SK-N-MC (cell line): ENCODE data around the gene DENND1B.

ENCODE experiments used
- EZH2 ChIP-seq: fragments of 200-600 bp; sonication (generic); IDR thresholded peaks from one replicate; pipeline ENCODE4 v1.6.1; 2017; ENCODE audit warnings: antibody characterized with exemption
- FOXP2 ChIP-seq: optimal IDR thresholded peaks from 2 replicates; pipeline ENCODE3; 2011; ENCODE audit warnings: mild to moderate bottlenecking, moderate library complexity; ENCODE audit not compliant: insufficient read depth; ENCODE audit errors: extremely low read length, control extremely low read depth
- POLR2AphosphoS5 ChIP-seq: IDR thresholded peaks from 2 replicates; pipeline ENCODE4 v1.6.1; 2012; ENCODE audit warnings: mild to moderate bottlenecking, low read depth, low read length, borderline replicate concordance

DNA sequence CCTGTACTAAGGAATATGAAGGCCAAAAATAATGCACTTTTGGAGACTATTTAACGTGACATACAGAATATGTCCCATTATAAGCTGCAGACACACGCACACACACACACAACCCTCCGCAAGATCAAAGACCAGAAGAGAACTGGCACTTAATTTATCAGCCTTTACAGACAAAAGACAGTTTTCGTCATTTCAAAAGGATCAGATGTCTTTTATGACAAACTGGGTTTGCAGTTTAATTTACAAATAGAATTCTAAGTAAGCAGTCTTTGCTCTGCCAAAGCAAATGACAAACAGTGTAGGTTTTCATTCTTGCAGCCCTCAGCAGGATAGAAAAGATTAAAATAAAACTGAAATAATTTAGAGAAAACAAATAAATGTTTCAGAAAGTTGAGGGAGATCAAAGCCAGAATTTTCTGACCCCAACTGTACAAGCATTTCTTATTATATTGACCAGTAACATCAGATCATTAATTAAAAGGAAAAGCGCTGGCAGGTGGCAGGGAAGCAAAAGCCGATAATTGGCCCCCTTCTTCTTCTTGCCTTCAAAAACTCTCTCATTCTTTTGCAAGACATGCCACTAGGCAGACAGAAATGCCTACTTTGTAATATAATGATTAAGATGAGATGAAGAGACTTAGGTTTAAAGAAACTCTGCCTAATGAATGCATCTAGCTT, 169.0 kb downstream of the DENND1B start:
- no peak for TF ChIP-seq EZH2
- no peak for TF ChIP-seq POLR2AphosphoS5
- TF ChIP-seq FOXP2, result no peak
